CD4-positive, alpha-beta memory T cell (primary cell): ENCODE measurements around the gene LGALS9. TPM values are rescaled to one million over a fixed set of nuclear protein-coding genes. Genes with fewer than 3 reads are reported as not detected.

Experiments used
- polyA plus RNA-seq, 2 donors: library from polyadenylated mRNA; unstranded; fragments of 300-500 nt; fragmentation: Illumina TruSeq; gene quantifications; one replicate each; pipeline ENCODE4 v1.2.3, GENCODE V29; 2021
- total RNA-seq, 2 experiments: library from RNA; stranded (reverse); gene quantifications; one replicate each; pipeline ENCODE4 v1.2.3, GENCODE V29; 2021

The LGALS9 gene
- total and polyA plus RNA-seq, 4 experiments from 2014 or later = 19.9 to 33.2 (median 24.4) TPM

Other genes starting within 250 kb of the LGALS9 start
- 10 to 100 TPM; 33.2 to 40.0 TPM for gene KSR1, start 174.7 kb upstream of the LGALS9 start, total RNA-seq
- gene KSR1, start 174.7 kb upstream of the LGALS9 start, polyA plus RNA-seq = 1 to 10 TPM in 1 of 2 donors, under 1 TPM in 1; 0.77 to 4.1 TPM
- gene NOS2, start 169.3 kb downstream of the LGALS9 start, total RNA-seq = under 1 TPM; 0.09 to 0.11 TPM
- gene NOS2, start 169.3 kb downstream of the LGALS9 start, polyA plus RNA-seq = under 1 TPM in 1 of 2 donors, not detected in 1; 0.14 TPM